ENCODE data around the gene CCDC39. TPM values are rescaled to one million over a fixed set of nuclear protein-coding genes. Genes with fewer than 3 reads are reported as not detected.

The CCDC39 gene
- total and polyA plus RNA-seq, 2 of the 13 experiments (the other 11 are each of a cell fraction or from before 2014, with no cell fraction given): not detected

GRCh38 chr3:180601688-180602666 lies 77.3 kb downstream of the CCDC39 start, which contains the start of gene TTC14 (continued):
- no peak for TF ChIP-seq IRF1 (CRISPR knock-in tag; IDR thresholded peaks at IDR 0.05; ENCODE audit: low read depth)
- no peak for TF ChIP-seq ZNF761 (CRISPR knock-in tag; conservative IDR thresholded peaks at IDR 0.05)
- peak; percentile 64; the same call in 1 of the 2 replicates for TF ChIP-seq SIN3A (IDR thresholded peaks at IDR 0.05; ENCODE audit: borderline replicate concordance, low read depth, low read length)
- TF ChIP-seq SRSF1 (optimal IDR thresholded peaks at IDR 0.05; ENCODE audit: low read depth, low read length): peak; percentile 70
- TF ChIP-seq ZFX (CRISPR knock-in tag; IDR thresholded peaks at IDR 0.05; ENCODE audit: low read depth): peak; percentile 93
- no peak for TF ChIP-seq SOX6 (IDR thresholded peaks at IDR 0.05)
- peak; percentile 74; the same call in 1 of the 2 replicates for TF ChIP-seq SOX6 (CRISPR knock-in tag; IDR thresholded peaks at IDR 0.05)
- TF ChIP-seq SNAPC2 (CRISPR knock-in tag; IDR thresholded peaks at IDR 0.05): peak; percentile 37; the same call in 1 of the 2 replicates
- TF ChIP-seq PAXIP1 (CRISPR knock-in tag; conservative IDR thresholded peaks at IDR 0.05): peak; percentile 32; the same call in 1 of the 2 replicates
- no peak for TF ChIP-seq DPF2 (CRISPR knock-in tag; IDR thresholded peaks at IDR 0.05; ENCODE audit: borderline replicate concordance, low read depth)
- TF ChIP-seq KDM4B (CRISPR knock-in tag; IDR thresholded peaks at IDR 0.05): no peak
- no peak; the same call in 1 of the 2 replicates for TF ChIP-seq ZNF281 (CRISPR knock-in tag; IDR thresholded peaks at IDR 0.05; ENCODE audit: borderline replicate concordance)
- no peak for TF ChIP-seq MLXIP (CRISPR knock-in tag; IDR thresholded peaks at IDR 0.05; ENCODE audit: borderline replicate concordance)
- TF ChIP-seq MEIS1 (CRISPR knock-in tag; IDR thresholded peaks at IDR 0.05; ENCODE audit: borderline replicate concordance): no peak
- no peak; the same call in 1 of the 2 replicates for TF ChIP-seq ZNF619 (CRISPR knock-in tag; IDR thresholded peaks at IDR 0.05)

Data from HepG2 (cell line).